EH (cell line): Measurements from ENCODE around the gene RPP38.

Experiments used
- DNase-seq: peaks from one replicate; pipeline ENCODE4 v3.0.0-alpha.2; 2015; ENCODE audit warnings: low read depth

The RPP38 gene

GRCh38 chr10:15112657-15113056, 15.5 kb downstream of the RPP38 start:
- no peak for DNase-seq

- peak; percentile 51 for DNase-seq
These were observed 16.6 kb downstream of the RPP38 start for GRCh38 chr10:15113766-15114165.

GRCh38 chr10:15116225-15116624, 19.1 kb downstream of the RPP38 start:
- no peak for DNase-seq

GRCh38 chr10:15118615-15119014, 21.5 kb downstream of the RPP38 start:
- DNase-seq = no peak

- peak; percentile 84 for DNase-seq
These were observed 23.4 kb downstream of the RPP38 start for GRCh38 chr10:15120523-15120922.

- peak; percentile 65 for DNase-seq
These were observed 24.6 kb downstream of the RPP38 start for GRCh38 chr10:15121707-15122106.

- no peak for DNase-seq
These were observed 25.4 kb downstream of the RPP38 start for GRCh38 chr10:15122477-15123030.

GRCh38 chr10:15123749-15124184, 26.6 kb downstream of the RPP38 start:
- DNase-seq = peak; percentile 92

- DNase-seq = no peak
These were observed 27.0 kb downstream of the RPP38 start for GRCh38 chr10:15124190-15124589.

- DNase-seq = no peak
These were observed 27.8 kb downstream of the RPP38 start for GRCh38 chr10:15124908-15125307.

- DNase-seq = no peak
These were observed 34.2 kb downstream of the RPP38 start for GRCh38 chr10:15131330-15131729.

- DNase-seq = no peak
These were observed 39.2 kb downstream of the RPP38 start for GRCh38 chr10:15136129-15137035.

GRCh38 chr10:15137036-15137359, 39.8 kb downstream of the RPP38 start:
- no peak for DNase-seq

- peak; percentile 20 for DNase-seq
These were observed 40.5 kb downstream of the RPP38 start for GRCh38 chr10:15137636-15138035.

- no peak for DNase-seq
These were observed 43.5 kb downstream of the RPP38 start for GRCh38 chr10:15140698-15141097.

- no peak for DNase-seq
These were observed 44.2 kb downstream of the RPP38 start for GRCh38 chr10:15141136-15142054.

- peak; percentile 58 for DNase-seq
These were observed 47.6 kb downstream of the RPP38 start for GRCh38 chr10:15144788-15145187.

- no peak for DNase-seq
These were observed 49.2 kb downstream of the RPP38 start for GRCh38 chr10:15146366-15146765.

- DNase-seq = no peak
These were observed 50.6 kb downstream of the RPP38 start for GRCh38 chr10:15147594-15148392.

GRCh38 chr10:15149042-15149771, 52.1 kb downstream of the RPP38 start:
- DNase-seq = no peak

GRCh38 chr10:15150563-15150962, 53.4 kb downstream of the RPP38 start:
- DNase-seq = no peak
